Stimulated activated CD4-positive, alpha-beta T cell treated with anti-CD3 and anti-CD28 coated beads, Interleukin-4, amount 100 ng/mL, for 48 hours (primary cell): ENCODE data around the gene MED14.
A peak's percentile ranks its signal among the peaks of the same experiment; 100 is the strongest.
"Not testable (repeated sequence)": the region's sequence is repeated elsewhere in the genome, so short reads cannot be mapped to it uniquely, and the experiment has no call there.

Experiments
- DNase-seq, 2 donors: peaks; one replicate each; pipeline ENCODE4 v3.0.0-alpha.2; 2020; ENCODE audit warnings: low read depth in 2 of 2

Gene MED14

DNA sequence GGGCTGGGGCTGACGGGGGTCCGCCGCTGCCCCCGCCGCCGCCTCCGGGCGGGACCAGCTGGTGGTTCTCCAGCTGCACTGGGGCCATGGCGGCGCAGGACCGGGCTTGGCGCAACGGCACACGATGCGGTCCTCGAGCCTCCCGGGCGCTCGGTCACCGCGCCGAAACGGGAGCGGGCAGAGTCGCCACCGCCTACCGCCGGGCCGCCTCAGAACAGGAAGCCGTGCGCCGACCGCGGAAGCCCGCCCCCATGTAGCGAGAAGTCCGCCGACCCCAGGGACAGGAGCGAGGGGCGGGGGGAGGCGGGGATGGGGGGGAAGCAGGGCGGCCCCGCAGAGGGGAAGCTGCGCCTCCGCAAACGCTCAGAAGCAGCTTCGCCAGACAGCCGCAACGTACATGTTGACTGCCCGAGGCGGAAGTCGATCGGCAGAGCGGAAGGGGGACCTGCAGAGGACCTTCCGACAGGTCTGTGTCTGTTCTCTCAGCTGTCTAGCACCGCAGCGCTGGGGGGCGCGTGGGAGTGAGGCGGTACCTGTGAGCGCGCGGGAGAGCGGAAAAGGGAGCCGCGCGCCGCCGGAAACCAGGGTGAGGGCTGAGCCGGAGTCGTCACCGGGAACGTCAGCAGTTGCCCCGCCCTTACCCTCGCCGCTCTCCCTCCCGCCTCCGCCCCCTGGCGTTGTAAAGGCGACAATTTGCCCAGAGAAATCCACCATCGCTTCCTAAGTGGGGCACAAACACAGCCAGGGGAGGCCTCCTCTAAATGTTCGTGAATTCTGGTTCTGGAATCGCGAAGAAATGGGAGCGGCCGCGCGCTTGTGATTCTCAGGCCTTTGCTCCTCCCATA is at the start of gene MED14:
TSS of gene MED14 (minus strand) at position 218 of the 845 bp plus-strand sequence. CDS start at position 88, 130 bp downstream.
- DNase-seq: peak; percentile 82 to 86

DNA sequence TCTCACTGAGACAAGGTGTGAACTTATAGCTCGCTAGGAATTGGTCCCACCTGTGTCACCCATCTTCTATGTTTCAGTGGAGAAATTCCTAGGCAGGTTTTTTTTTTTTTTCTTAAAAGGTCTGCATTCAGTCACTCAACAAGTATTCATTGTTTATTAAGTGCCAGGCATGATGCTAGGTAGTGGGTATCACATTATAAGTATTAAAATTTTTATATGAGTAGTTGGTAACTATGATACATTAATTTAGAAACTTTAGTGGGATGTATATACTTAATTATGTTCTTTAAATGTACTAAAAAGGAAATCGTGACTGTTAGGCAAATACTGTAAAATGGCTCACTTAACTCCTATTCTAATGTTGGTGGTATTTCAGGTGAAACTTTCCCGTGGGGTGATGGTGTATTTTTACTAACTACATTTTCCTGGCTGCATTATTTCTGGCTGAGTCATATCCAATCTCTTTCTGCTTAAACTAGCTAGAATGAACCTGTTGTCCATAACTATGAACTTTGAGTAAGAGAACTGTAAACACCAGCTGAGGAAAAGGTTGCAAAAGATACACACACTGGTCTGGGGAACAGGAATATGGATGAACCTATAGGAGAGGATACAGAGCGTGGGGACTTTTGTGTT is 49.3 kb upstream of the MED14 start:
- no peak for DNase-seq

GRCh38 chrX:40782644-40783259 is 47.4 kb upstream of the MED14 start:
- DNase-seq: not testable (repeated sequence)

DNA sequence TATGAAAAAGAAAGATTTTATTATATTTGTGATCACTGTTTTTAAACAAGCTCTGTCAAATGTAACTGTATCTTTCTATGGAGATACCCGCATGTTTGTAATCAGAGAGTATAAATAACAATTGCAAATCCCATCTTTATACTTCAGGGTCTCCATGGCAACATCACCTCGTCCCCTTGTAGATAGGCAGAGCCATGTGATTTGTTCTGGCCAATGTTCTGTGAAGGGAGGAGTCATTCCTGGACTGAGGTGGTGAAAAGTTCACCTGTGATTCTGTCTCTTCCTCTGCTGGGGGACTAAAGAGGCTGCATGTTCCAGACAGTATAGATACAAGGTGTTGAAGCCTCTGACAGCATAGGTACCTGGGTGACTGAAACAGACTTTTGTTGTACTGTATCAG is 45.6 kb upstream of the MED14 start:
- DNase-seq: no peak

GRCh38 chrX:40780082-40780481 is 44.7 kb upstream of the MED14 start:
- DNase-seq: no peak

GRCh38 chrX:40778861-40779575 is 43.7 kb upstream of the MED14 start:
- DNase-seq: no peak

GRCh38 chrX:40773809-40774208 is 38.5 kb upstream of the MED14 start:
- no peak for DNase-seq

- no peak for DNase-seq
These were observed 37.8 kb upstream of the MED14 start for GRCh38 chrX:40773188-40773587.

GRCh38 chrX:40772290-40772689 is 36.9 kb upstream of the MED14 start:
- DNase-seq: no peak

GRCh38 chrX:40761762-40762161 is 26.4 kb upstream of the MED14 start:
- DNase-seq: no peak

DNA sequence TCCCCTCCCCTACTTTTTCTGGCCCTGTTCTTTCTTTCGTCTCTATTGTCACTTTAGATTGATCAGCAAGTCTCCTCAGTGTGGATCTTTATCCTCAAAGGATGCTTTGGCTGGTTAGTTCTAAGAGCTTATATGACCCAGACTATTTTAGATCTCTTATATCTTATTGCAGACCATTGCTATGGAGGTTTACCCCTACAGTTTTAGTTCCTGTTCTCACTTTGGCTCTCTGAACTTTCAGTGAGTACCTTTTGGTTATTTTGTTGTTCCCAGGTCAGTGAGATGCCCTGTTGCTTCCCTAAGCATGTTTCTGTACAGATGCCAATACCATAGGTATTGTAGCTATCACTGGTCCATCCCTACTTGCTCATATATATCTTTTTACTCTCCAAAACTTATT is 24.0 kb upstream of the MED14 start:
- DNase-seq: no peak

DNA sequence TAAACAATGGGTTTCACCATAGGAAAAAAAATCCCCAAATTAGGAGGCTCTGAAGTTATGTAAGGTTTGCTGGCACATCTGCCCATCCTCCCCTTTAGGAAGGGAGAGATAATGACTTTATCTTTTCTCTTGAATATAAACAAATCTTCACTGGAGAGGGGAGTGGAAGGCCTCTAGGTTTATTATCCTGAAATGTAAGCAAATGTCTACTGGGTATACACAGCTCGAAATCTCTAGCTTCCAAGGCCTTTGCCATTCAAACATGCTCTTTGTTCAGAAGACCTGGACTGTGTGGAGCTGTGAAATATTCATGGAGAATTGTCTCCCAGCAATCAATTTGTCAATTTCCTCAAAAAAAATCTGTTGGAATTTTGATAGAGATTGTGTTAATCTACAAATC is 21.7 kb upstream of the MED14 start:
- no peak for DNase-seq

DNA sequence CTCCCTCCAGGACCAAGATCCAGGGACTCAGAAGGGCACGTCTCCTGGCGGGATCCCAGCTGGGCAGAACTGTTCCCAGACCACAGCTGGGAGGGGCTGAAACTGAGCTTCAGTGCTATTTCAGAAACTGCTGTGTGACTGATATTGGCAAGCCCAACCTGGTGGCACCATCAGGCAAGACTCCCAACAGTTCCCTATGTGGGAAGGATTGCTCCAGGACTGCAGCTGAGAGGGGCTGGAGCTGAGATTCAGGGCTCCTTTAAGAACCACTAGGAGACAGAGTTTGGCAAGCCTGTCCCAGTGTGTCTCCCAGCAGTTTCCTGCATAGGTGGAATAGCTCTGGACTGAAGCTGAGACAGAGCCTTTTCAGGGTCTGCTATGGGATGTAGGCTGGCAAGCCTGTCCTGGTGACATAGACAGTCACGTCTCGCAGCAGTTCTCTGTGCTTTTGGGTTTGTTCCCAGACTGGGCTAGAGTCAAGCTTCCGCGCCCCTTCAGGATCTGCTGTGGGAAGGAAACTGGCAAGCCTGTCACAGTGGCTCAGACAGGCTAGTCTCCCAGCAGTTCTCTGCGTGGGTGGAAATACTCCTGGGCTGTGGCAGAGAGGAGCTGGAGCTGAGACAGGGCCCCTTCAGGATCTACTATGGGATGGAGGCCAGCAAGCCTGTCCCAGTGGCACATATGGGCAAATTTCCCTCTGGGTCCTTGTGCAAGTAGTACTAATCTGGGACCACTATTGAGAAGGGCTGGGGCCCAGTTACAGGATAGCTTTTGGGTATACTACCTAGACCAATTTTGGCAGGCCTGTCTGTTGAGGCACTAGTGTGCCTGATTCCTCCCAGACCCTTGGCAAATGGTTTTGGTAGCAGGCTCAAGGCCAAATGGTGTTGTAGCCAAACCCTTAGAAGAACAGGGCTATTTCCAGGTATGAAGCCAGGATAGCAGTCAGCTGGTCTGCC is 20.2 kb upstream of the MED14 start:
- DNase-seq: no peak

DNA sequence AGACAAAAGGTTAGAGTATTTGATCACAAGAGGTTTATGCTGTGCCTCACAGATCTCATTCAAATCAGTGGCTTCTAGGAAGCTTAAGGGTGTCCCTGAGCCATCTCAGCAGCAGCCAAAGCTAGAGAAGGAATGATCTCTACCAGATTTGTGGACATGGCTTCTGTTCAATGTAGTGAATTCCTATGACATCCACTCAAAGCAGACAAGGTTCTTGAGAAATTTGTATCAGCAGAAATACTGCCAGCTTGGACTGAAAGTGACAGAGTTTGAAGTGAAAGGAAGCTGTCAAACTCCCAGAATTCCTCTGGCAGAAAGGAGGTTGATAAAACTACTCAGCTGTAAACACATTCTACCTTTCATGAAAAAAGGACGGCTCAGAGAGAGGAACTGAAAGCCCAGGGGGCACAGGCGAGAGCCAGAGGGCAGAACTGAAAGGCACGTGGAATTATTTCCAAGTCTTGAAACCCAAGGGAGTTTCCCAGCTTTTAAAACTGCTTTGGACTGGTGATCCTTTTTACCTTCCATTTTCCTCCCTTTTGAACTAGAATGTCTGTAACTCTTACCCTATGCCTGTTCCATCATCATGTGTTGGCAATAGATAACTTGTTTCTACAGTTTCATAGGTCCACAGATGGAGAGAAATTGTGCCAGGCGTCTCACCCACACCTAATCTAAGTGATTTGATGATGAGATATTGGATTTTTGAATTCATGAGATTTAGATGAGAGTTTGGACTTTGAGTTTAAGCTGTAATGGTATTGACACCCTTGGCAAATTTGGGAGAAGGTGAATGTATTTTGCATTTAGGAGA is 14.5 kb upstream of the MED14 start:
- no peak for DNase-seq

DNA sequence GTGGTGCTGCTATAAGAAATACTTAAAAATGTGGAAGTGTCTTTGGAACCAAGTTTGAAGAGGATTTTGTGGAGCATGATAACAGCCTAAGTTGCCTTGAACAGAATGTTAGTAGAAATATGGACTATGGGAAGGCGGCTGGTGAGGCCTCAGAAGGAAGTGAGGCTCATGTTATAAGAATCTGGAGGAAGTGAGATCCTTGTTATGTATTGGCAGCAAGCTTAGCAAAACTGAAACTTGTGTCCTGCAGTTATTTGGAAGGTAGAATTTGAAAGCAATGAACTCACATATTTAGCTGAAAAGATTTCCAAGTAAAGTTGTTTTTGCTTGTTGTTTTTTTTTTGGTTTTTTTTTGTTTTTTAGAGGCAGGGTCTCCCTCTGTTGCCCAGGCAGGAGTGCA is 13.6 kb upstream of the MED14 start:
- no peak for DNase-seq

- no peak for DNase-seq
These were observed 11.2 kb upstream of the MED14 start for GRCh38 chrX:40746521-40746920.

GRCh38 chrX:40736170-40736505 is 796 bp upstream of the MED14 start:
- no peak for DNase-seq

GRCh38 chrX:40734971-40735324 is 394 bp downstream of the MED14 start:
- no peak for DNase-seq

DNA sequence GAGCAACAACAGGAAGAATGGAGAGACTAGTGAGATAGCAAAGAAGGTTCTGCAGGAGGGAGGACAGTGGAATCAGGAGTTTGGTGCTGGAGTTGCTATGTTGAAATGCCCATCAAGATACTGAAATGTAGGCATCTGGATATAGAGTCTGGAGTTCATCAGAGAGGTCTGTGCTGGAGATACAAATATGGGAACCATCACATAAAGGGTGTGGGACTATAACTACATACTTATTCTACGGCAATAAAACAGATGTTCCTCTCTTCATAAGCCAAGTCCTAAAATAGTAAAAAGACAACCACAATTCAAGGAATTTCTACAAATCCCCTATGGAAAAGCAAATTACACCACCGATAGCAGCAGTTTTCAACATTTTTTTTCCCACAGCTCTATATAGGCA is 1.6 kb downstream of the MED14 start:
- no peak for DNase-seq

DNA sequence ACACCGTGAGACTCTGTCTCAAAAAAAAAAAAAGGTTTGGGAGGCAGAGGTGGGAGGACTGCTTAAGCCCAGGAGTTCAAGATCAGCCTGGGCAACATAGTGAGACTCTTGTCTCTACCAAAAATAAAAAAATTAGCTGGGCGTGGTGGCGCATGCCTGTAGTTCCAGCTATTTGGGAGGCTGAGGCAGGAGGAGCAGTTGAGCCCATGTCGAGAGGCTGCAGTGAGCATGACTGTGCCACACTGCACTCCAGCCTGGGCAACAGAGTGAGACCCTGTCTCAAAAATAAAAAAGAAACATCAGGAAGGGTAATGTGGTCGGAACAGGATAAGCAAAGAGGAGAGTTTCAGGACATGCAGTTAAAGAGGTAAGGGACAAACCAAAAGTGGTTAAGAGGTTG is 2.8 kb downstream of the MED14 start:
- not testable (repeated sequence) for DNase-seq
